ENCODE results near the gene ERC1.

DNA sequence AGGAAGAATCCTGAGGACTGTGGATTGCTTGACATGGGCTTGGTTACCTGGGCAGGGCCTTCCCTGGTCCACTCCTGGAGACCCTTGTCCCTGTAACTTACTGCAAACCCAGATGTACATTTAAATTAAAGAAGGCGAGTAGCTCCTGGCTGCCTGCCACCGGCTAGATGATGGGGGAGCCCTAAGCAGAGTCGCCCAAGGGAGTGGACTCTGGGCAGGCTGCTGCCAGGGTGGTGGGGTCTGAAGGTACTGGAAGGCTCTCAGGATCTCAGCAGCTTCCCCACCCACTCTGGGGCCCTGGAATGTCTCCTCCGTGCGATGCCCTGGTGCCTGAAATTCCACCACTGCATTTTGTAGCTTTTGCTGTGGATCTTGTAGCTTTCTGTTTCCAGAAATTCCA, 528.6 kb downstream of the ERC1 start:
- no peak for TF ChIP-seq GTF2F1 (IDR thresholded peaks at IDR 0.05; ENCODE audit: low read depth, low read length)
- no peak for TF ChIP-seq CHD4 (IDR thresholded peaks at IDR 0.05; ENCODE audit: insufficient read depth, insufficient replicate concordance, low read depth, low read length, poor library complexity, severe bottlenecking)
- TF ChIP-seq KLF1 (tag; IDR thresholded peaks at IDR 0.05), result no peak
- no peak for TF ChIP-seq ZBTB1 (CRISPR knock-in tag; IDR thresholded peaks at IDR 0.05; ENCODE audit: borderline replicate concordance, low read depth)
- TF ChIP-seq BACH1 (tag; IDR thresholded peaks at IDR 0.05), result no peak
- TF ChIP-seq, protein P1, sequence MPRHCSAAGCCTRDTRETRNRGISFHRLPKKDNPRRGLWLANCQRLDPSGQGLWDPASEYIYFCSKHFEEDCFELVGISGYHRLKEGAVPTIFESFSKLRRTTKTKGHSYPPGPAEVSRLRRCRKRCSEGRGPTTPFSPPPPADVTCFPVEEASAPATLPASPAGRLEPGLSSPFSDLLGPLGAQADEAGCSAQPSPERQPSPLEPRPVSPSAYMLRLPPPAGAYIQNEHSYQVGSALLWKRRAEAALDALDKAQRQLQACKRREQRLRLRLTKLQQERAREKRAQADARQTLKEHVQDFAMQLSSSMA (CRISPR knock-in tag; IDR thresholded peaks at IDR 0.05), result no peak
- TF ChIP-seq, protein P2, sequence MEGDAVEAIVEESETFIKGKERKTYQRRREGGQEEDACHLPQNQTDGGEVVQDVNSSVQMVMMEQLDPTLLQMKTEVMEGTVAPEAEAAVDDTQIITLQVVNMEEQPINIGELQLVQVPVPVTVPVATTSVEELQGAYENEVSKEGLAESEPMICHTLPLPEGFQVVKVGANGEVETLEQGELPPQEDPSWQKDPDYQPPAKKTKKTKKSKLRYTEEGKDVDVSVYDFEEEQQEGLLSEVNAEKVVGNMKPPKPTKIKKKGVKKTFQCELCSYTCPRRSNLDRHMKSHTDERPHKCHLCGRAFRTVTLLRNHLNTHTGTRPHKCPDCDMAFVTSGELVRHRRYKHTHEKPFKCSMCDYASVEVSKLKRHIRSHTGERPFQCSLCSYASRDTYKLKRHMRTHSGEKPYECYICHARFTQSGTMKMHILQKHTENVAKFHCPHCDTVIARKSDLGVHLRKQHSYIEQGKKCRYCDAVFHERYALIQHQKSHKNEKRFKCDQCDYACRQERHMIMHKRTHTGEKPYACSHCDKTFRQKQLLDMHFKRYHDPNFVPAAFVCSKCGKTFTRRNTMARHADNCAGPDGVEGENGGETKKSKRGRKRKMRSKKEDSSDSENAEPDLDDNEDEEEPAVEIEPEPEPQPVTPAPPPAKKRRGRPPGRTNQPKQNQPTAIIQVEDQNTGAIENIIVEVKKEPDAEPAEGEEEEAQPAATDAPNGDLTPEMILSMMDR (IDR thresholded peaks at IDR 0.05 in 2 of 3, conservative IDR thresholded peaks at IDR 0.05 in 1 of 3; ENCODE audit: insufficient read depth in 2 of 3, low read depth in 1 of 3, low read length in 3 of 3), result no peak
- TF ChIP-seq NELFE (IDR thresholded peaks at IDR 0.05; ENCODE audit: insufficient read depth, insufficient read length), result no peak
- TF ChIP-seq, protein P3, sequence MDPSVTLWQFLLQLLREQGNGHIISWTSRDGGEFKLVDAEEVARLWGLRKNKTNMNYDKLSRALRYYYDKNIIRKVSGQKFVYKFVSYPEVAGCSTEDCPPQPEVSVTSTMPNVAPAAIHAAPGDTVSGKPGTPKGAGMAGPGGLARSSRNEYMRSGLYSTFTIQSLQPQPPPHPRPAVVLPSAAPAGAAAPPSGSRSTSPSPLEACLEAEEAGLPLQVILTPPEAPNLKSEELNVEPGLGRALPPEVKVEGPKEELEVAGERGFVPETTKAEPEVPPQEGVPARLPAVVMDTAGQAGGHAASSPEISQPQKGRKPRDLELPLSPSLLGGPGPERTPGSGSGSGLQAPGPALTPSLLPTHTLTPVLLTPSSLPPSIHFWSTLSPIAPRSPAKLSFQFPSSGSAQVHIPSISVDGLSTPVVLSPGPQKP (CRISPR knock-in tag; IDR thresholded peaks at IDR 0.05), result no peak

Data from K562 (cell line).